Loucy (cell line): ENCODE results near the gene LYG2.

Experiments
- H2AFZ ChIP-seq: fragments of 200-600 bp; sonication (generic); 2 replicates; pipeline ENCODE4 v1.6.0; 2016; ENCODE audit warnings: antibody characterized with exemption, mild to moderate bottlenecking, low read length, moderate library complexity
- H3F3A ChIP-seq: fragments of 200-600 bp; 2 replicates; pipeline ENCODE4 v1.6.0; 2016; ENCODE audit warnings: antibody characterized with exemption, low read depth, mild to moderate bottlenecking
- H3K27me3 ChIP-seq: fragments of 200-600 bp; sonication (generic); 2 replicates; pipeline ENCODE4 v1.6.1; 2014; ENCODE audit warnings: low read length, mild to moderate bottlenecking; ENCODE audit not compliant: insufficient read depth, poor library complexity, severe bottlenecking
- H3K36me3 ChIP-seq: fragments of 200-600 bp; sonication (generic); 2 replicates; pipeline ENCODE4 v1.6.1; 2016; ENCODE audit warnings: low read length; ENCODE audit not compliant: insufficient read depth
- H3K4me1 ChIP-seq: fragments of 200-600 bp; sonication (generic); 2 replicates; pipeline ENCODE4 v1.5.1; 2014; ENCODE audit warnings: low read length, mild to moderate bottlenecking; ENCODE audit not compliant: insufficient read depth, poor library complexity, severe bottlenecking
- H3K4me2 ChIP-seq: fragments of 200-600 bp; sonication (generic); 2 replicates; pipeline ENCODE4 v1.6.0; 2014; ENCODE audit warnings: antibody characterized with exemption, low read length, low read depth, mild to moderate bottlenecking; ENCODE audit not compliant: poor library complexity, severe bottlenecking
- H3K4me3 ChIP-seq: fragments of 200-600 bp; sonication (generic); 2 replicates; pipeline ENCODE4 v1.5.1; 2014; ENCODE audit warnings: low read length, mild to moderate bottlenecking, mixed read lengths; ENCODE audit not compliant: poor library complexity, severe bottlenecking
- H3K79me2 ChIP-seq: fragments of 200-600 bp; sonication (generic); 2 replicates; pipeline ENCODE4 v1.6.1; 2014; ENCODE audit warnings: low read length; ENCODE audit not compliant: insufficient read depth
- H3K9ac ChIP-seq: fragments of 200-600 bp; sonication (generic); 2 replicates; pipeline ENCODE4 v1.6.0; 2014; ENCODE audit warnings: mild to moderate bottlenecking, low read depth, low read length, moderate library complexity; ENCODE audit not compliant: poor library complexity, severe bottlenecking
- H3K9me2 ChIP-seq: fragments of 200-600 bp; sonication (generic); replicated peaks from 2 replicates; pipeline ENCODE4 v1.6.1; 2016; ENCODE audit warnings: low read depth, low read length, mixed read lengths
- H3K9me3 ChIP-seq: fragments of 200-600 bp; sonication (generic); 2 replicates; pipeline ENCODE4 v1.6.1; 2014; ENCODE audit warnings: mild to moderate bottlenecking, antibody characterized with exemption, low read length, low read depth; ENCODE audit not compliant: insufficient read depth
- H4K20me1 ChIP-seq: fragments of 200-600 bp; sonication (generic); 2 replicates; pipeline ENCODE4 v1.6.0; 2014; ENCODE audit warnings: antibody characterized with exemption, low read length, mild to moderate bottlenecking; ENCODE audit not compliant: insufficient read depth, poor library complexity, severe bottlenecking
- CTCF ChIP-seq: fragments of 200-600 bp; sonication (generic); conservative IDR thresholded peaks from 2 replicates; pipeline ENCODE4 v1.5.1; 2014; ENCODE audit warnings: mild to moderate bottlenecking, antibody characterized with exemption, low read length
- EZH2phosphoT487 ChIP-seq: fragments of 200-600 bp; IDR thresholded peaks from 2 replicates; pipeline ENCODE4 v1.6.1; 2018; ENCODE audit warnings: antibody characterized with exemption, mild to moderate bottlenecking, moderate library complexity, borderline replicate concordance

The LYG2 gene

GRCh38 chr2:99217929-99218501 lies 37.5 kb downstream of the LYG2 start:
- Histone ChIP-seq H2AFZ (no peak overlapping the region), H4K20me1 (no peaks in the 10 kb centered on the region), H3K9me3 (no peaks in the 10 kb centered on the region), H3K79me2 (no peaks in the 10 kb centered on the region), H3K9me2 (no peaks in the 10 kb centered on the region), H3K27me3 (no peaks in the 10 kb centered on the region), H3F3A (no peaks in the 10 kb centered on the region), H3K4me2 (no peak overlapping the region), H3K9ac (no peak overlapping the region), H3K36me3 (no peaks in the 10 kb centered on the region), H3K4me1 (peaks cover 6% of the 10 kb centered on the region), H3K4me3 (no peak overlapping the region)
- no peak for TF ChIP-seq EZH2phosphoT487
- no peak for TF ChIP-seq CTCF

- H3K9ac ChIP-seq, result no peak overlapping the region
- TF ChIP-seq CTCF, result no peak
- no peak for TF ChIP-seq EZH2phosphoT487
- H3K9me2 ChIP-seq, result no peaks in the 10 kb centered on the region
- H3K4me3 ChIP-seq, result no peak overlapping the region
- no peaks in the 10 kb centered on the region for H4K20me1 ChIP-seq
- no peaks in the 10 kb centered on the region for H3K9me3 ChIP-seq
- H3K79me2 ChIP-seq, result no peaks in the 10 kb centered on the region
- peaks cover 6% of the 10 kb centered on the region for H3K4me1 ChIP-seq
- no peak overlapping the region for H3K4me2 ChIP-seq
- no peaks in the 10 kb centered on the region for H3K36me3 ChIP-seq
- H2AFZ ChIP-seq, result no peak overlapping the region
- H3F3A ChIP-seq, result no peaks in the 10 kb centered on the region
- no peaks in the 10 kb centered on the region for H3K27me3 ChIP-seq
Measured at GRCh38 chr2:99216096-99216495, 39.4 kb downstream of the LYG2 start.

- Histone ChIP-seq H2AFZ (no peak overlapping the region), H3K27me3 (no peaks in the 10 kb centered on the region), H3F3A (no peaks in the 10 kb centered on the region), H3K4me2 (no peak overlapping the region), H3K79me2 (no peaks in the 10 kb centered on the region), H3K36me3 (no peaks in the 10 kb centered on the region), H4K20me1 (no peaks in the 10 kb centered on the region), H3K4me3 (no peak overlapping the region), H3K4me1 (no peaks in the 10 kb centered on the region), H3K9ac (no peak overlapping the region), H3K9me2 (no peaks in the 10 kb centered on the region), H3K9me3 (no peaks in the 10 kb centered on the region)
- TF ChIP-seq CTCF, result no peak
- no peak for TF ChIP-seq EZH2phosphoT487
Measured at GRCh38 chr2:99205491-99205890, 50.0 kb downstream of the LYG2 start.
